A549 (cell line): Measurements from ENCODE around the gene PRDM2. TPM values are rescaled to one million over a fixed set of nuclear protein-coding genes. Genes with fewer than 3 reads are reported as not detected.

Experiments
- ATAC-seq, 2 experiments: fragments of 200-7000 bp in 1 of 2; fragments of >200 bp in 1 of 2; cut with Nextera tagmentation in 1 of 2; cut with Tn5 transposase in 1 of 2; 3 replicates each; pipeline versions ENCODE4 v1.8.0 to v1.9.1; 2018 to 2020; ENCODE audit warnings: mild to moderate bottlenecking in 1 of 2, moderate library complexity in 1 of 2
- CTCF ChIA-PET: fragments of 300-600 bp; sonication (Branson Sonifier 250); formaldehyde crosslinking; extraction: SDS; loops from one replicate; lab custom pipeline; 2021; ENCODE audit warnings: antibody characterized with exemption, inconsistent platforms; lab: Yijun Ruan, JAX
- POLR2A ChIA-PET: fragments of 350-600 bp; formaldehyde crosslinking; extraction: SDS; loops from one replicate; lab custom pipeline; 2021; ENCODE audit warnings: antibody characterized with exemption, inconsistent platforms; lab: Yijun Ruan, JAX
- DNase-seq, 2 experiments: peaks; one replicate each; pipeline versions ENCODE4 v3.0.0 to v3.0.0-alpha.2; 2011 to 2016; ENCODE audit warnings: low read depth in 1 of 2, low spot score in 1 of 2
- FAIRE-seq: peaks from 2 replicates; lab custom pipeline; 2011; peaks lifted over from hg19 to GRCh38; lab: Jason Lieb, UNC
- H3K27ac ChIP-seq, 2 experiments: fragments of >200 bp; sonication (Bioruptor Twin); formaldehyde crosslinking; 3 replicates each; pipeline ENCODE4 v1.5.1; 2016 to 2017
- H3K4me1 ChIP-seq: fragments of >200 bp; sonication (Bioruptor Twin); formaldehyde crosslinking; 3 replicates; pipeline ENCODE4 v1.6.1; 2016
- H3K4me2 ChIP-seq: fragments of >200 bp; sonication (Bioruptor Twin); formaldehyde crosslinking; 3 replicates; pipeline ENCODE4 v1.6.1; 2016
- H3K4me3 ChIP-seq: fragments of >200 bp; sonication (Bioruptor Twin); formaldehyde crosslinking; 3 replicates; pipeline ENCODE4 v1.5.1; 2016
- H3K9me3 ChIP-seq: fragments of >200 bp; sonication (Bioruptor Twin); formaldehyde crosslinking; 3 replicates; pipeline ENCODE4 v1.6.1; 2016
- CBX8 ChIP-seq: fragments of 200-600 bp; sonication (generic); IDR thresholded peaks from 2 replicates; pipeline ENCODE4 v1.6.1; 2016
- CEBPB ChIP-seq, 2 experiments: fragments of >200 bp in 1 of 2; sonication (Bioruptor Twin) in 1 of 2; formaldehyde crosslinking in 1 of 2; IDR thresholded peaks; 2 replicates each; pipeline ENCODE4 v1.6.1; 2012 to 2016
- CHD2 ChIP-seq: fragments of 150-350 bp; IDR thresholded peaks from 2 replicates; pipeline ENCODE4 v1.6.1; 2014; ENCODE audit warnings: low read length; ENCODE audit not compliant: partially characterized antibody
- EHMT2 ChIP-seq: fragments of 200-600 bp; sonication (generic); IDR thresholded peaks from 2 replicates; pipeline ENCODE4 v1.6.1; 2016; ENCODE audit warnings: antibody characterized with exemption, low read depth, mild to moderate bottlenecking, moderate library complexity
- EP300 ChIP-seq, 2 experiments: fragments of >200 bp; sonication (Bioruptor Twin); formaldehyde crosslinking; IDR thresholded peaks; 2 replicates in 1 of 2; 3 replicates in 1 of 2; pipeline ENCODE4 v1.6.1; 2016 to 2017
- FOSB ChIP-seq: fragments of 250-450 bp; sonication (Bioruptor Pico); IDR thresholded peaks from 2 replicates; pipeline ENCODE4 v1.5.0; 2020; ENCODE audit warnings: mild to moderate bottlenecking, moderate library complexity
- FOSL2 ChIP-seq, 2 experiments: fragments of 450-650 bp in 1 of 2; fragments of >200 bp in 1 of 2; sonication (Bioruptor Twin) in 1 of 2; formaldehyde crosslinking; IDR thresholded peaks; 2 replicates each; pipeline versions ENCODE4 v1.5.0 to v1.6.1; 2016 to 2020; ENCODE audit warnings: mild to moderate bottlenecking in 1 of 2, moderate library complexity in 1 of 2
- FOXS1 ChIP-seq: fragments of 250-450 bp; sonication (Bioruptor Pico); IDR thresholded peaks from 2 replicates; pipeline ENCODE4 v1.5.0; 2020; ENCODE audit warnings: mild to moderate bottlenecking, moderate library complexity
- HDAC2 ChIP-seq: fragments of 200-600 bp; sonication (generic); IDR thresholded peaks from 2 replicates; pipeline ENCODE4 v1.6.1; 2016
- JUNB ChIP-seq: fragments of >200 bp; sonication (Bioruptor Twin); formaldehyde crosslinking; IDR thresholded peaks from 2 replicates; pipeline ENCODE4 v1.6.1; 2016
- MAZ ChIP-seq: fragments of 150-350 bp; IDR thresholded peaks from 2 replicates; pipeline ENCODE4 v1.6.1; 2014; ENCODE audit warnings: antibody characterized with exemption, low read depth, low read length, borderline replicate concordance
- PHF8 ChIP-seq: fragments of 200-600 bp; sonication (generic); IDR thresholded peaks from 2 replicates; pipeline ENCODE4 v1.6.1; 2016; ENCODE audit warnings: low read depth, mild to moderate bottlenecking, antibody characterized with exemption, moderate library complexity, borderline replicate concordance
- POLR2AphosphoS2 ChIP-seq: conservative IDR thresholded peaks from 2 replicates; pipeline ENCODE4 v1.6.1; 2012; ENCODE audit warnings: low read length, improper control_type of control experiment, inconsistent platforms
- RAD21 ChIP-seq, 2 experiments: fragments of >200 bp in 1 of 2; sonication (Bioruptor Twin) in 1 of 2; formaldehyde crosslinking in 1 of 2; IDR thresholded peaks in 1 of 2; conservative IDR thresholded peaks in 1 of 2; 2 replicates in 1 of 2; 3 replicates in 1 of 2; pipeline ENCODE4 v1.6.1; 2012 to 2018; ENCODE audit warnings: inconsistent platforms in 1 of 2
- RARB ChIP-seq: fragments of 250-450 bp; sonication (Bioruptor Pico); IDR thresholded peaks from 2 replicates; pipeline ENCODE4 v1.8.0; 2021; ENCODE audit warnings: mild to moderate bottlenecking, moderate library complexity
- RFX5 ChIP-seq: fragments of 450-650 bp; IDR thresholded peaks from 2 replicates; pipeline ENCODE4 v1.7.1; 2014; ENCODE audit warnings: antibody characterized with exemption, mild to moderate bottlenecking, moderate library complexity
- RNF2 ChIP-seq: fragments of 200-600 bp; sonication (generic); IDR thresholded peaks from 2 replicates; pipeline ENCODE4 v1.6.1; 2016; ENCODE audit warnings: low read depth, mild to moderate bottlenecking, antibody characterized with exemption, moderate library complexity, borderline replicate concordance
- SMC3 ChIP-seq: fragments of >200 bp; sonication (Bioruptor Twin); formaldehyde crosslinking; IDR thresholded peaks from 3 replicates; pipeline ENCODE4 v1.6.1; 2018; ENCODE audit warnings: inconsistent platforms
- SREBF2 ChIP-seq: fragments of 450-650 bp; IDR thresholded peaks from 2 replicates; pipeline ENCODE4 v1.6.1; 2014; ENCODE audit warnings: mild to moderate bottlenecking, moderate library complexity
- ZFP36 ChIP-seq: fragments of 450-650 bp; IDR thresholded peaks from 2 replicates; pipeline ENCODE4 v1.6.1; 2014; ENCODE audit warnings: borderline replicate concordance; ENCODE audit not compliant: partially characterized antibody
- WGBS: methylation state at CpG from one replicate; pipeline ENCODE4 v1.1.6; 2017; ENCODE audit errors: missing lambda C conversion rate; 5-methylcytosine and 5-hydroxymethylcytosine counted together
- polyA plus RNA-seq, 4 experiments: library from polyadenylated mRNA; depleted of rRNA in 3 of 4; stranded (reverse); fragments of >200 nt; fragmentation: RNase III in 1 of 4; extraction: RNeasy Plus Mini Kit Qiagen cat#74134 plus additional on column Dnase treatment in 1 of 4; gene quantifications; 2 replicates in 3 of 4; 3 replicates in 1 of 4; pipeline ENCODE4 v1.2.3, GENCODE V29; 2011 to 2017
- TF ChIP-seq, protein P1 (sequence below): IDR thresholded peaks from 2 replicates; pipeline ENCODE4 v1.6.1; 2012
- TF ChIP-seq, protein P2 (sequence below): fragments of 200-600 bp; sonication (generic); IDR thresholded peaks from 2 replicates; pipeline ENCODE4 v1.6.1; 2016; ENCODE audit warnings: antibody characterized with exemption, mild to moderate bottlenecking, moderate library complexity
- TF ChIP-seq, protein P3 (sequence below): fragments of 250-450 bp; sonication (Bioruptor Pico); IDR thresholded peaks from 2 replicates; pipeline ENCODE4 v1.5.0; 2021; ENCODE audit warnings: mild to moderate bottlenecking, moderate library complexity, borderline replicate concordance

Gene PRDM2
- polyA plus RNA-seq, 2 of the 4 experiments (the other 2 are of a cell fraction), result 7.9 to 8.4 TPM

DNA sequence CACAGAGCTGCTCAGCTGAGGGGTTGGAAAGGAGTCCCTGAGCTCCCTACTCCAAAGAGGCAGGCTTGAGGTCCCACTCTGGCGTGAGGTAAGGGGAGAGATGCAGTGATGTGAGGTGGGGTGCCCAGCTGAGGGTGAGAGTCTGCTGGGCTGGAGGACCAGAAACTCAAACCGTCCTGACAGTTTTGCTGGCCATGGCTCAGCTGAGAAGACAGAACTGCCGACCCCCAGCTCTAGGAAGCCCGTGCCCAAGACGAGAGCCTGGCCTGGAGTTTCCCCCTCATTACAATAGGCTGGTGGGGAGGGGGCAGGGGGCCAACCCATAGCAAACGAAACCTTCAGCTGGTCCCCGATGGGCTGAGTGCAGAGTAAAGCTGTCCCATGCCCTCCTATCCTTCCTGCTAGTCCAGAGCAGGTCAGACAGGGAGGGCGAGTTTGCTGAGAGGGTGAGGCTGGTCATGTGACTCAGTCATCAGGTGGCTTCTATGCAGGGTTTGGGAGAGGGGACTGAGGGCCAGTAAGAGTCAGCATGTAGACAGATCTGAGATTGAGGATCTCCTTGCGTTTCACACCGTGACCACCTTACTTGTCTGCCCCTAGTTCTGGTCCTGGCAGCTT is 129.3 kb downstream of the PRDM2 start:
- ATAC-seq (no peak), DNase-seq (no peak)
- 43% methylated on average over 8 of the region's 10 CpGs for WGBS
- H3K4me2 ChIP-seq, result no peak overlapping the region
- H3K27ac ChIP-seq, result no peak overlapping the region
- TF ChIP-seq RAD21 (conservative IDR thresholded peaks at IDR 0.05 in 1 of 2, IDR thresholded peaks at IDR 0.05 in 1 of 2) (no peak), ZFP36 (no peak), MAZ (no peak), POLR2AphosphoS2 (no peak), FOXS1 (CRISPR knock-in tag) (no peak), CBX8 (no peak), SREBF2 (no peak)
- TF ChIP-seq, protein P1, sequence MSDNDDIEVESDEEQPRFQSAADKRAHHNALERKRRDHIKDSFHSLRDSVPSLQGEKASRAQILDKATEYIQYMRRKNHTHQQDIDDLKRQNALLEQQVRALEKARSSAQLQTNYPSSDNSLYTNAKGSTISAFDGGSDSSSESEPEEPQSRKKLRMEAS, result no peak
- TF ChIP-seq, all 56 proteins: peak for 0
- Histone ChIP-seq H3K4me1 (no peaks in the 10 kb centered on the region), H3K9me3 (no peaks in the 10 kb centered on the region), H3K4me3 (no peak overlapping the region)
- FAIRE-seq, result no peak
- POLR2A ChIA-PET, result no interaction called here
- CTCF ChIA-PET, result interaction anchor here (0.9 kb wide), 2 partner anchors 23 to 139 kb away, joined by 3 read pairs; no protein-coding TSS in a partner anchor

DNA sequence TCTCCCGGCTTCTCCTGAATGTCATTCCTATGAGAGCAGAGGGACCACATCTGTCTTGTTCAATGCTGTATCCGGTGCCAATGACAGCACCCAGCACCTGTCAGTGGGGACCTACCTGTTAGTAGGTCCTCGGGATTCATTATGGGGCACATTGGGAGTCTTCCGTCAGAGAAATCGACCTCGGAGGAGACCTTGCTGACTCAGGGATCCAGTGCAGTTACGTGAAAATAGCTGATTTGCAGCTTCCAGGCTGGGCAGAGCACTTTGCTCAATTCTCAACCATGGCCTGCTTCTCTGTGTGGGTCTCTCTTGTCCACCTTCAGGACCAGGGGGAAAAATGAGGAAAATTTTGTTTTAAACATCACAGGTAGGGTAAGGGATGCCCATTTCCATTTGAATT is 130.2 kb downstream of the PRDM2 start:
- FAIRE-seq, result no peak

DNA sequence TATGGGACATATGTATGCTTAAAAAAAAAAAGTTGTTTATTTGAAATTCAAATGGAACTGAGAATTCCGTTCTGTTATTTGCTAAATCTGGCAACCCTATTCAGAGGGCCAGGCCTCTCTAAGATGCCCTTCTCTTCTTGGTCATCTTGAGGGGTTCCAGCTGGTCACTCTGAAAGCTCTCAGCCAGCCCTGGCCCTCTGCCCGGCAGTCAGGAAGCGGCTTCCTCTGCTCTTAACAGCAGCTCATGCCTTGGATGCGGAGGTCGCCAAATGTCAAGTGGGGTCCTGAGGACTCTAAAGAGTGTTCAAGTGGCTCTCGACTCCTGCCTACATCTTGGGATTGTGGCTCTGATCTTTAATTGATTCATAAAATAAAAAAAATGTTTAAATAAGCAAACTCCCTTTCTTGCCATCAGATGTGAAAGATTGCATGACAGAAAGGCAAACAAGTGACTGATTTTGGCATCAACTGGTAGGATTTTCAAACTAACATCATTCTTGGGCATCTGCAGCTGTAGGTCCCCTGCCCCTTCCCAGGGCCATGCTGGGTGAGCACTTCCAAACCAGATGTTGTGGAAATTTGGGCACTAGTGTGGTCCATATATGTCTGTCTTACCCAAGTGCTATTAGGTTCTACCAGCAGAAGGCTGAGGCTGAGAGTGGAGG is 130.8 kb downstream of the PRDM2 start:
- ChIA-PET POLR2A (no interaction called here), CTCF (interaction anchor here (1.0 kb wide), 1 partner anchor 105 kb away, joined by 4 read pairs; no protein-coding TSS in a partner anchor)
- FAIRE-seq (no peak), ATAC-seq (no peak), DNase-seq (no peak)
- no peaks in the 10 kb centered on the region for H3K4me1 ChIP-seq
- 71% methylated on average over 6 of the region's 6 CpGs for WGBS
- H3K9me3 ChIP-seq, result no peaks in the 10 kb centered on the region
- no peak overlapping the region for H3K4me3 ChIP-seq
- no peak overlapping the region for H3K27ac ChIP-seq
- no peak overlapping the region for H3K4me2 ChIP-seq
- TF ChIP-seq PHF8 (no peak), RFX5 (no peak), JUNB (no peak), ZFP36 (no peak), CHD2 (no peak), SMC3 (no peak), FOSL2 (IDR thresholded peaks at IDR 0.05) (no peak), FOSL2 (CRISPR knock-in tag; IDR thresholded peaks at IDR 0.05) (no peak)
- TF ChIP-seq, all 56 proteins: peak for 0

More for the DNA sequence above, 130.2 kb downstream of the PRDM2 start:
- no peaks in the 10 kb centered on the region for H3K4me1 ChIP-seq
- no peak overlapping the region for H3K27ac ChIP-seq
- no peak overlapping the region for H3K4me2 ChIP-seq
- DNase-seq (no peak), ATAC-seq (no peak)
- ChIA-PET POLR2A (no interaction called here), CTCF (interaction anchor here (1.0 kb wide), 1 partner anchor 105 kb away, joined by 4 read pairs; no protein-coding TSS in a partner anchor)
- TF ChIP-seq EHMT2, result no peak
- TF ChIP-seq CEBPB (IDR thresholded peaks at IDR 0.05), result no peak
- no peak for TF ChIP-seq RARB
- TF ChIP-seq HDAC2, result no peak
- H3K9me3 ChIP-seq, result no peaks in the 10 kb centered on the region
- 83% methylated on average over 1 of the region's 7 CpGs for WGBS
- H3K4me3 ChIP-seq, result no peak overlapping the region

DNA sequence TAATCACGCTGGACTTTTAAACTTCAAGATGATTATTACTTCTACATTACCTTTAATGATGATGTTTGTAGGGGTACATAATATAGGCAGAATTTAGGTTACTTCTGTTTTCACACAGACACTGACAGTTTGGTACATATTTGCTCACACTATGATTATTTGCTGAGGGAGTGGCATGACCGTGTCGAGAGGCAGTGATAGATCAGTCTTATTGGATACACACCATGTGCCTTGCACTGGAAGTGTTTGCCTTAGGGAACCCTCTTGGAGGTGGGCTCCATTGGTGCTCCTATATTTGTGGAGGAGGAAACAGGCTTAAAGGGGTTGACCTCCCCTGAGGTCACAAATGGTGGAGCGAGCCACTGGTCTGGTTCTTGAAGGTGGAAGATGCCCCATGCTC is 132.1 kb downstream of the PRDM2 start:
- no peak for ATAC-seq
- H3K4me1 ChIP-seq, result no peaks in the 10 kb centered on the region
- no peak for FAIRE-seq
- DNase-seq, result no peak
- H3K9me3 ChIP-seq, result no peaks in the 10 kb centered on the region
- ChIA-PET POLR2A (no interaction called here), CTCF (interaction anchor here (0.5 kb wide), 1 partner anchor 801 kb away, joined by 3 read pairs; no protein-coding TSS in a partner anchor)
- H3K4me3 ChIP-seq, result no peak overlapping the region
- no peak overlapping the region for H3K4me2 ChIP-seq
- 2% methylated on average over 3 of the region's 4 CpGs for WGBS
- H3K27ac ChIP-seq, result no peak overlapping the region
- TF ChIP-seq POLR2AphosphoS2 (no peak), RNF2 (no peak), RFX5 (no peak), EP300 (IDR thresholded peaks at IDR 0.05) (no peak), FOSB (CRISPR knock-in tag) (no peak), CEBPB (IDR thresholded peaks at IDR 0.05) (no peak), FOSL2 (IDR thresholded peaks at IDR 0.05) (no peak), FOSL2 (CRISPR knock-in tag; IDR thresholded peaks at IDR 0.05) (no peak), SMC3 (no peak), PHF8 (no peak), SREBF2 (no peak)
- TF ChIP-seq, protein P2, sequence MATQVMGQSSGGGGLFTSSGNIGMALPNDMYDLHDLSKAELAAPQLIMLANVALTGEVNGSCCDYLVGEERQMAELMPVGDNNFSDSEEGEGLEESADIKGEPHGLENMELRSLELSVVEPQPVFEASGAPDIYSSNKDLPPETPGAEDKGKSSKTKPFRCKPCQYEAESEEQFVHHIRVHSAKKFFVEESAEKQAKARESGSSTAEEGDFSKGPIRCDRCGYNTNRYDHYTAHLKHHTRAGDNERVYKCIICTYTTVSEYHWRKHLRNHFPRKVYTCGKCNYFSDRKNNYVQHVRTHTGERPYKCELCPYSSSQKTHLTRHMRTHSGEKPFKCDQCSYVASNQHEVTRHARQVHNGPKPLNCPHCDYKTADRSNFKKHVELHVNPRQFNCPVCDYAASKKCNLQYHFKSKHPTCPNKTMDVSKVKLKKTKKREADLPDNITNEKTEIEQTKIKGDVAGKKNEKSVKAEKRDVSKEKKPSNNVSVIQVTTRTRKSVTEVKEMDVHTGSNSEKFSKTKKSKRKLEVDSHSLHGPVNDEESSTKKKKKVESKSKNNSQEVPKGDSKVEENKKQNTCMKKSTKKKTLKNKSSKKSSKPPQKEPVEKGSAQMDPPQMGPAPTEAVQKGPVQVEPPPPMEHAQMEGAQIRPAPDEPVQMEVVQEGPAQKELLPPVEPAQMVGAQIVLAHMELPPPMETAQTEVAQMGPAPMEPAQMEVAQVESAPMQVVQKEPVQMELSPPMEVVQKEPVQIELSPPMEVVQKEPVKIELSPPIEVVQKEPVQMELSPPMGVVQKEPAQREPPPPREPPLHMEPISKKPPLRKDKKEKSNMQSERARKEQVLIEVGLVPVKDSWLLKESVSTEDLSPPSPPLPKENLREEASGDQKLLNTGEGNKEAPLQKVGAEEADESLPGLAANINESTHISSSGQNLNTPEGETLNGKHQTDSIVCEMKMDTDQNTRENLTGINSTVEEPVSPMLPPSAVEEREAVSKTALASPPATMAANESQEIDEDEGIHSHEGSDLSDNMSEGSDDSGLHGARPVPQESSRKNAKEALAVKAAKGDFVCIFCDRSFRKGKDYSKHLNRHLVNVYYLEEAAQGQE, result no peak
- TF ChIP-seq, protein P3, sequence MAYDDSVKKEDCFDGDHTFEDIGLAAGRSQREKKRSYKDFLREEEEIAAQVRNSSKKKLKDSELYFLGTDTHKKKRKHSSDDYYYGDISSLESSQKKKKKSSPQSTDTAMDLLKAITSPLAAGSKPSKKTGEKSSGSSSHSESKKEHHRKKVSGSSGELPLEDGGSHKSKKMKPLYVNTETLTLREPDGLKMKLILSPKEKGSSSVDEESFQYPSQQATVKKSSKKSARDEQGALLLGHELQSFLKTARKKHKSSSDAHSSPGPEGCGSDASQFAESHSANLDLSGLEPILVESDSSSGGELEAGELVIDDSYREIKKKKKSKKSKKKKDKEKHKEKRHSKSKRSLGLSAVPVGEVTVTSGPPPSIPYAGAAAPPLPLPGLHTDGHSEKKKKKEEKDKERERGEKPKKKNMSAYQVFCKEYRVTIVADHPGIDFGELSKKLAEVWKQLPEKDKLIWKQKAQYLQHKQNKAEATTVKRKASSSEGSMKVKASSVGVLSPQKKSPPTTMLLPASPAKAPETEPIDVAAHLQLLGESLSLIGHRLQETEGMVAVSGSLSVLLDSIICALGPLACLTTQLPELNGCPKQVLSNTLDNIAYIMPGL (CRISPR knock-in tag), result no peak
